C4-2B (cell line): ENCODE results near the gene MMAA.

Source experiments
- CTCF ChIP-seq: fragments of 450-650 bp; conservative IDR thresholded peaks from 2 replicates; pipeline ENCODE4 v1.5.1; 2017; ENCODE audit warnings: mild to moderate bottlenecking
- ZFX ChIP-seq: fragments of 450-650 bp; IDR thresholded peaks from 2 replicates; pipeline ENCODE4 v1.6.1; 2017

GRCh38 chr4:145587088-145587754, 32.0 kb upstream of the MMAA start:
- TF ChIP-seq CTCF (no peak), ZFX (no peak)
